Stimulated activated CD4-positive, alpha-beta T cell treated with anti-CD3 and anti-CD28 coated beads, TNF-alpha, amount 100 ng/mL, for 24 hours (primary cell): ENCODE measurements around the gene P2RX1.

Experiments
- DNase-seq, 3 experiments: peaks; one replicate each; pipeline ENCODE4 v3.0.0-alpha.2; 2020; ENCODE audit warnings: low read depth in 3 of 3

P2RX1 gene

GRCh38 chr17:3924512-3925350 is 8.5 kb upstream of the P2RX1 start:
- DNase-seq = no peak

- no peak for DNase-seq
Observed at GRCh38 chr17:3923466-3924190, 7.4 kb upstream of the P2RX1 start.

GRCh38 chr17:3922765-3923164 is 6.5 kb upstream of the P2RX1 start:
- no peak for DNase-seq

GRCh38 chr17:3921502-3922319 is 5.4 kb upstream of the P2RX1 start:
- no peak for DNase-seq

- DNase-seq = no peak
Observed at GRCh38 chr17:3921006-3921405, 4.7 kb upstream of the P2RX1 start.

- DNase-seq = no peak
Observed at GRCh38 chr17:3919123-3919624, 2.9 kb upstream of the P2RX1 start.

GRCh38 chr17:3918372-3919122 is 2.3 kb upstream of the P2RX1 start:
- DNase-seq = no peak

GRCh38 chr17:3917391-3917931 is 1.2 kb upstream of the P2RX1 start:
- DNase-seq = no peak

- no peak for DNase-seq
Observed at GRCh38 chr17:3916825-3917224, 560 bp upstream of the P2RX1 start.

GRCh38 chr17:3915581-3915994 is 677 bp downstream of the P2RX1 start:
- no peak for DNase-seq

- DNase-seq = no peak
Observed at GRCh38 chr17:3914312-3914670, 2.0 kb downstream of the P2RX1 start.

GRCh38 chr17:3913531-3914311 is 2.5 kb downstream of the P2RX1 start:
- DNase-seq = peak; percentile 56 to 81 (median 67)

- DNase-seq = no peak
Observed at GRCh38 chr17:3912827-3913226, 3.4 kb downstream of the P2RX1 start.

- DNase-seq = peak; percentile 27 to 76 (median 49)
Observed at GRCh38 chr17:3911271-3912053, 4.8 kb downstream of the P2RX1 start.

- DNase-seq = no peak
Observed at GRCh38 chr17:3910420-3911270, 5.6 kb downstream of the P2RX1 start.

- DNase-seq = no peak
Observed at GRCh38 chr17:3909257-3909656, 7.0 kb downstream of the P2RX1 start.

- DNase-seq = no peak
Observed at GRCh38 chr17:3907483-3908216, 8.6 kb downstream of the P2RX1 start.

- DNase-seq = no peak
Observed at GRCh38 chr17:3906881-3907280, 9.4 kb downstream of the P2RX1 start.
